GM21381 (cell line): ENCODE results near the gene LSP1.
"Not testable (repeated sequence)": the region's sequence is repeated elsewhere in the genome, so short reads cannot be mapped to it uniquely, and the experiment has no call there.

Experiments
- ATAC-seq: cut with Tn5 transposase; IDR thresholded peaks from one replicate; pipeline ENCODE4 v1.9.1; 2021; ENCODE audit warnings: mild to moderate bottlenecking, moderate library complexity; ENCODE audit not compliant: unreplicated experiment

The LSP1 gene

DNA sequence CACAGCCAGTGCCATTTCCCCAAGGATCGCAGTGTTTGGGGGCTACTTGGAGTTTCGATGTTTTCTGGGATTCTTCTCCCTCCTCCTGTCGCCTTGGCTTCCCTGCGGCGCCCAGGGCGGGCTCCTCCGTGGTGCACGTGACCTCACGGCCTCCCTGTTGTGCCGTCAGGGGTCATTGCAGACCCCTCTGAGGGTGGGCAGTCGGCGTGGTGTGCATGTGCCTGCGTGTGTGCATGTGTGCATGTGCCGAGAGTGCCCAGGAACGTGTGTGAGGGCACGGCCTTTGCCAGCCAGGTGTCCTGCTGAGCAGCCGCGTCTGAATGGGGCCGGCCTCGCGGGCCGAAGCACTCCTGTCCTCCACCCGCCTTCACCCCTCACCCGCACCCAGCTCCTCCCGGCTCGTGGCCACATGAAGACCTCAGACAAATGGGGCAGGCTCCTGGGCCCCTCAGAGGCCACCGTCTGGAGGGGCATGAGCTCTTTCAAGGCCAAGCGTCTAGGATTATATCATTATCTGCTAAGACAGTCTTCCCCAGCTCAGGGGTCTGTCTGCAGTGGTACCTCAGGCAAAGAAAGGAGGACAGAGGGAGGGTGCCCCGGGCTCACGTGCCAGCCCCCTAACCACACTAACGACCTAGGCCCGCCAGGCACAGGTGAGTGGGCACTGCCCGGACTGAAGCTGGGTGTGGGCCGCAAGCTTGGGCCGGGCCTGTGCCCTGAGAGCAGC, 84.9 kb downstream of the LSP1 start:
- no peak for ATAC-seq

DNA sequence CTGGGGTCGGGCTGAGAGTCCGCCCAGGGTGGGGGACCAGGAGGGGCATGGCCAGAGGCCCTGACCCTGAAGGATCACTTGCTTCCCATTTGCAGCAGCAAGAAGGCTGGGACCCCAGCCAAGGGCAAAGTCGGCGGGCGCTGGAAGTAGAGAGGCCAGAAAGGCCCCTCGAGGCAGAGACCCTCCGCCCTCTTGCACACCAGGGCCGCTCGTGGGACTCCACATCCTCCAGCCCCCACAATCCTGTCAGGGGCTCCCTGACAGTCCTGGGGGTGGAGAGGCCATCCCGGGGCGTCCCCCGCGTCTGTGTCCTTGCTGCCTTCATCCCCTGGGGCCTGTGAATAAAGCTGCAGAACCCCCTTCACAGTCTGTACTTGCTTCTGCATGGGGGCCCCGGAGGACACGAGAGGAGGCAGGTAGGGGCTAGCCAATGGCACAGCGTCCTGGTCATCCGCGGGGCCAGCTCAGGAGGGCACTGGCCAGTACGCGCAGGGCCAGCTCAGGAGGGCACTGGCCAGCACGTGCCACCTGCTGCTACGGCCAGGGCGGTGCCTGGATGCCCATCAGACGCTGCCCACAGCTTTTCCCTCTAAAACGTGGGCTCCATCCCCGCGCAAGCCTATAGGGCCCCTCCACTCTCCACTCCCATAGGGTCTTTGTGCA, 85.6 kb downstream of the LSP1 start:
- no peak for ATAC-seq

DNA sequence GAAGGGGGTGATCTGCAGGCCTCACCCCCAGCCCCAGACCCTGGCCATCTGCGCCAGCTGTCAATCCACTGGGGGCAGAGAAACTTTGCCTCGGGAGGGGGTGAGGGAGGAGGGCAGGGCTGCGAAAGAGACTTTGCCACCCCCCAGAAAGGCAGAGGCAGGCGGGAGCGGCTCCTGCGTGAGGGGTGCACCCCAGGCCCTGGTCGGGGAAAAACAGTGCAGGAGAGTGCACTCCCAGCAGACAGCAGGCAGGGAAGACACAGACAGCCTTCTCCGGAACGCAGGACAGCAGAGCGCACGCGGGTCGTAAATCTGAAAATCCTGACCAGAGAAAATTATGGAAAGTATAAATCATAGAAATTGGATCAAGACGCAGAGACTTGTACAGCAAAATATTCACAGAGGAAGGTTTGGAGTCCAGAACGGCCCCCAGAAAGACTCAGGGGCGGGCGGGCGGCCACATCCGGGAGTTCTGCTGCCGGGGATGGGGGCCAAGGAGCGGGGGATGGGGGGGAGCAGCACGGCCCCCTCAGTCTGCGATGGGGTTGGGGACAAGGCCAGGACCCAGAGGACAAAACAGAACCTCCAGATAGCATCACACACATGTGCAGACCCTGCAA, 86.2 kb downstream of the LSP1 start:
- no peak for ATAC-seq

DNA sequence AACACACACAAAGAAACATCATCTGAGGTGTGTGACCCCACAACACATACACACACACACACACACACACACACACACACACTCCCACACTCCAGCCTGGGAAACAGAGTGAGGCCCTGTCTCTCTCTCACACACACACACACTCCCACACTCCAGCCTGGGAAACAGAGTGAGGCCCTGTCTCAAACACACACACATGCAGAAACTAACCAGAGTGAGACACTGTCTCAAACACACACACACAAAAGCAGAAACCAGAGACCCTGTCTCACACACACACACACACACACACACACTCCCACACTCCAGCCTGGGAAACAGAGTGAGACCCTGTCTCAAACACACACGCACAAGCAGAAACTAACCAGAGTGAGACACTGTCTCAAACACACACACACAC, 86.9 kb downstream of the LSP1 start:
- ATAC-seq = not testable (repeated sequence)
